HG03460 (cell line): ENCODE data around the gene RBM43.
A peak's percentile ranks its signal among the peaks of the same experiment; 100 is the strongest.
"Not testable (repeated sequence)": the region's sequence is repeated elsewhere in the genome, so short reads cannot be mapped to it uniquely, and the experiment has no call there.

ENCODE experiments used
- ATAC-seq: cut with Tn5 transposase; IDR thresholded peaks from one replicate; pipeline ENCODE4 v1.9.1; 2021; ENCODE audit not compliant: unreplicated experiment

Gene RBM43

GRCh38 chr2:151269798-151270568 lies 8.3 kb upstream of the RBM43 start:
- no peak for ATAC-seq

DNA sequence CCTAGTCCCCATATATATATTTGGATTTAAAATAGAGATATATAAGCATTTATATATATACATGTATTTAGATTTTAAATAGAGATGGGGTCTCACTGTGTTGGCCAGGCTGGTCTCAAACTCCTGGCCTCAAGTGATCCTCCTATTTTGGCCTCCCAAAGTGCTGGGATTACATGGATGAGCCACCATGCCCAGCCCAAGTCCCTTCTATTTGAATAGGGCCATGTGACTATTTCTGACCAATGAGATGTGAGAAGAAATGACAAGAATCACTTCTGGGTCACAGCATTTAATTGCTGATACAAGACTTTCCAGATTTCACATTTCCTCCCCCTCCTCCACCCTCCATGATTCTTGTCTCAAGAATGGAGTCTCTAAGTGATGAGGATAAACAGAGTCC lies 6.4 kb upstream of the RBM43 start:
- no peak for ATAC-seq

DNA sequence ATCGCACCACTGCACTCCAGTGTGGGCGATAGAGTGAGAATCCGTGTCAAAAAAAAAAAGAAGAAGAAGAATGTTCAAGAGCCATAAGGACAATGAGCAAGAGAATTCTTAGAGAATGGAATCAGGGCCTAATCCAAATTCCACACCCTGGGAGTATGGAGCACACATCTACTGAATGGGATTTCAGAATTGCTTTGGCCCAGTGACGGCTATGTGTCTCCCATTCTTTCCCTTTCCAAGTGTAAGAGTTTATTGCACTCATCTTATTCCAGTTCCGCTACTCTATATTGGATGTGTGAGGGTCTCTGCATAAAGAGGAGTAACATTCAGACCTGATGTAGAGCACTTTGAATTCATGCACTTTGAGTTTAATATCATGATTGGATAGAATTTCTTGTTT lies 5.9 kb upstream of the RBM43 start:
- ATAC-seq = no peak

- ATAC-seq = no peak
Observed at GRCh38 chr2:151265991-151266390, 4.3 kb upstream of the RBM43 start.

DNA sequence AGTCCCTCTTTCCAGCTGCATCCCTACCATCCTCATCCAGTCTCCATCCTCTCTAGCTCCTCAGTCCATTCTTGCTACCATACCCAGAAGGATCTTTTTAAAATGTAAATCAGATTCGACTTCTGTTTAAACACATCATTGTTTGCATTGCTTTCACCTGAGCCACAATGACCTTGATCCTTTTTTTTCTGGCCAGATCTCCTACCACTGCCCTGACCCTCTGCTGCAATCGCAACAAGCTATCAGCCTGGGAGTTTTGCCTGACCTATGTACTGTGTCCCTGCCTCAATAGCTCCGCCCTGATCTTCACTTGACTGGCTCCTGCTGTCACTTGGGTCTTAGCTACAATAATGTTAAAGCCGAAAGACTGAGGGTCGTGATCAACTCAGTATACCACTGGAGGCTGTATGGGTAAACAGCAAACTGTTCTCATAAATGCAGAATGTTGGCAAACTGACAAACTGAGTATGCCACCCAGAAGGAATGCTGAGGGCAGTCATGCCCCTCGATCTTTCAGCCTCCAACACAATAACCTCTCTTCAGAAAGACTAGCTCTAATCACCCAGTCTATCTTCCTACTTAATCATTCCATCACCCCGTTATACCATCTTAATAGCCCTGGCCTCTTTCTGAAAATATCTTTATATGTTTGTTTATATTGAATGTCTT lies 2.6 kb upstream of the RBM43 start:
- no peak for ATAC-seq

GRCh38 chr2:151262629-151263028 lies 966 bp upstream of the RBM43 start:
- ATAC-seq = no peak

DNA sequence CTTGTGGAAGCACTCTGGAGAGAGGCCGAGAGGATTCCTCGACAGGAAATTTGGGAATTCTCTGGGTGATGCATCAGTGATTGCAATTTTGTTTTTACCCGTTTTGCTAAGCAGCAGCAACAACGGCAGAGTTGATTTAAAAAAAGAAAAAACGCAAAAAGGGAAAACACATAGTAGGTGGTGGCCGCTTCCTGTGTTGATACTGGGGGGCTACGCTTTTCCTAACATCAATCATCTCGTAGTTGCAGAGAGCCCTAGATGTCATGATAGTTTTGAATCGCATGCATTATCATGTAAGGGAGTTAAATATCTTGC lies 271 bp upstream of the RBM43 start:
- ATAC-seq = no peak

DNA sequence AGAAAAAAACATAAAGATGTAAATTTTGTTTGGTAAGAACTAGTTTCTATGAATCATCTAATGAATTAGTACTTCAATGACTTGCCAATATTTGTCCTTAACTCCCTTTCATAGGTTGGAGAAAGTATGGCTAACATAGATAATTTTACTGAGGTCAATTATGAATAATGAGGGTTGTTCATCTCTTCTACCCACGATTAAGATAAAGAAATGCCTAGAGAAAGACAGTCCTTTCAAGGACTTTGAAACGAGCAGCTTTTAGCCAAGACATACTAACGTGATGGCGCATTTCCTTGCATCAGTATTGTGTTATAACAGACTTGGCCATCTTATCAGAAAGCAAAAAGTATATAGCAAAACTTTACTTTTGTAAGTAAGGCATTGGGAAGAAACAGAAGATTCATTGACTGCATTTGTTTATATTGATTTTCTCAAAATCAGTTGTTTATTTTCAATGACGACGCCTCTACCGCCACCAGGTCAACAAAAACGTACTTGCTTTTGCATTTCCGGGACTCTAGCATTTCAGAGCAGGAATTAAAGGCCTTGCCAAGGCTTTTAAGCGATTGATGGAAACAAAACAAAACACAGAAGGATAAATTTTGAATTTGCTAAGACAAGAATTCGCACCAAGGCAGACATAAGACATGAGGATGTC lies 961 bp downstream of the RBM43 start:
- ATAC-seq = peak; percentile 16

DNA sequence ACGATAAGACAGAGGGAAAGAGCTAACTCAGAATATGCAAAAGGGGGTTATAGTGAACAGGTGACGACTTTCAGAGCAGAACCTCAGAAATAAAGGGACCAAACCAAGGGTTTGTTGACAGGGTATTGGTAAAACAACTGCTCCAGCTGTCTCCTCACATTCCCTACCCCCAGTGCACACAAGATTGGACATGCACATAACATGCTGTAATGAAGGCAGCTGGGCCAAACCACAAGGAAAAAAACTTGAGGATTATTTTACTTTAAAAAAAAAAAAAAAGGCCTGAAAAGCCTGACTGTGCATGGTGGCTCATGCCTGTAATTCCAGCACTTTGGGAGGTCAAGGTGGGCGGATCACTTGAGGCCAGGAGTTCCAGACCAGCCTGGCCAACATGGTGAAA lies 3.5 kb downstream of the RBM43 start:
- ATAC-seq = no peak

DNA sequence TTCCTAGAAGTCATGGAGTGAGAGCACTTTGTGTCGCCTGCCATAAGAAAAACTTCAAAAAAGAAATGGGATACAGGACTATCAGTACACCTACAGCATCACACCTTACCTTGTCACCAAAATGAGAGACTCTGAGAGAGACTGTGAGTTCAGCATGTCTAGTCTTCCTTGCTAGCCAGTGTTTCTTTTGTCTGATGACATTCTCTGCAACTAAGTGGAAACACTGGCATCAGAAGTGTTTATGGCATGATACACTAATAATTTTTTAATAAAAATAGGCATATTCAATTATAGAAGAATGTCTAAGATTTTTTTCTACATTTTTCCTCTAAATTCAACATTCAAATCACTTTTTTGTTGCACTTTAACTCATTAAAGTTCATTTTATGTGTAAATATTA lies 9.0 kb downstream of the RBM43 start:
- ATAC-seq = no peak

DNA sequence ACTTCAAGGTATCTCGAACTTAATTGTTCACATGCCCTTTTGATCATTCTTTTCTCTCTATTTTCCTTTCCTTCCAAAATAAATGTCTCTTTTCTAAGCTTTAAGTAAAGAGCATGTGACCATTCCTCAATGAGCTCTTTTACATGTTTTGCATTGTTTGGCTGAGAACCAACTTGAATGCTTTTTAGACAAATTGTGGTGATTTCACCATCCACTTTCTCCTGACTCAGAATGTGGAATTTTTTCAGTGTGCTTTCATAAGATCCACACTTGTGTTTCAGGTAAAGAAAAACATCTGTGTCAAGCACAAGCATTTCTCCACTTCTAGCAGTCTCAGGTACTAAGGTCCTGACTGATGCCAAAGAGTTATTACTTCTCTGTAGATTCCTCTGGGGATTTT lies 10.7 kb downstream of the RBM43 start:
- no peak for ATAC-seq

DNA sequence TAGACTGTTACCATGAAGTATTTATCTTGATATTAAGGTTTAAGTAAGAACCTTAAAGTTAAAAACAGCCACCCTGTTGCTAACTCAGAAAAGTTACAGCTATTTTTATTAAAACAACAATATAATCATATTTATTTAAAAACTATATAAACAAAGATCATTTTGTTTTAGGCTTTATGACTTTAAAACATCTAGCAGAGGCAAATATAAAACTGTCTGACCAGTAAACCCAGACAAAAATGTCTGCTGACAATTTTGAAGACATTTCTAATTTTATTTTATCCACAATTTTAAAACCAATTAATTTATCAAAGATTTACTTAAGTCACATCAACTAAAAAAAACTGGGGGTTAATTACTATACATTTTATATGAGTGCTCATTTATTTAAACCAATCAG lies 14.2 kb downstream of the RBM43 start:
- ATAC-seq = no peak

DNA sequence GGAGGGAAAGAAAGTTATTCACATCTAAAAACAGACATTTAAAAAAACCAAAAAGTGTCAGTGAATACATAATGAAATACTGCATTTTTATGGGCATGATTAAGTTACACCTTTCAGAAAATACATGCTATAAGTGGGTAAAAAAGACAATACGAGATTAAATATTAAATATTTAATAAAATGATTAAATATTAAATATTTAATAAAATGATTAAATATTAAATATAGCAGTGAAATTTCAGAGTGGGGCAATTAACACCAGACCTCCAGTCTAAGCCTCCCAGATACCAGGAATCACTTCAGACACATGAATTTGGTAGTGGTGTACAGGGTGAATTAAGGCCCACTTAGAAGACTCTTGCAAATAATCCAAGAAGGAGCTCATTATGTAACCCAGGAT lies 15.5 kb downstream of the RBM43 start:
- ATAC-seq = no peak

DNA sequence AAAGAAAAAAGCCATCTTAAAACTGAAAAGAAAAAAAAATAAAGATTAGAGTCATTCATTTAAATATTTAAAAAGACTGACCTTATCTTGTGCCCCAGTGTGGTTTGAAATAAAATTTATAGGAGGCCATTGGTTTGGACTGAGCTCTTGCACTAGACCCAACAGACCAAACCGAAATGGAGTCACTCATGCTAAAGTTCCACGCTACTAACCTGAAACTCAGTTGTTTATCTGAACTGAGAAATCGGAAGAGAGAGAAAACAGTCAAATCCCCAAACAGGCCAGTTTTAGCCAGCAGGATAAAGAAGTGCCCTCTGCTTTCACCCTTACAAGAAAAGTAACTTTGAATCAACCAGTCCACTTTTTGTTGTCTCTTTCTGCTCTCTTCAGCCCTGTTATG lies 18.2 kb downstream of the RBM43 start:
- ATAC-seq = no peak

- ATAC-seq = no peak
Observed at GRCh38 chr2:151241224-151241623, 20.4 kb downstream of the RBM43 start.

- ATAC-seq = no peak
Observed at GRCh38 chr2:151240433-151240832, 21.2 kb downstream of the RBM43 start.

DNA sequence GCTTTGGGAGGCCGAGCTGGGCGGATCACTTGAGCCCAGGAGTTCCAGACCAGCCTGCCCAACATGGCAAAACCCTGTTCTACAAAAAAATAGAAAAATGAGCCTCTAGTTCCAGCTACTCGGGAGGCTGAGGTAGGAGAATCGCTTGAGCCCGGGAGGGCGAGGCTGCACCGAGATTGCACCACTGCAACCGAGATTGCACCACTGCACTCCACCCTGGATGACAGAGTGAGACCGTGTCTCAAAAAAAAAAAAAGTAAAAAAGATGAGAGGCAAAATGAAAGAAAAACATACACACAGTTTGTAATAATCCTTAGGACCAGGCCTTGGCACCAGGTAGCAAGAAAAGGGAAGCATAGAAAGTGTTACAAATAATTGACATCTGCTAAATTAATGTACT lies 22.0 kb downstream of the RBM43 start:
- ATAC-seq = no peak

DNA sequence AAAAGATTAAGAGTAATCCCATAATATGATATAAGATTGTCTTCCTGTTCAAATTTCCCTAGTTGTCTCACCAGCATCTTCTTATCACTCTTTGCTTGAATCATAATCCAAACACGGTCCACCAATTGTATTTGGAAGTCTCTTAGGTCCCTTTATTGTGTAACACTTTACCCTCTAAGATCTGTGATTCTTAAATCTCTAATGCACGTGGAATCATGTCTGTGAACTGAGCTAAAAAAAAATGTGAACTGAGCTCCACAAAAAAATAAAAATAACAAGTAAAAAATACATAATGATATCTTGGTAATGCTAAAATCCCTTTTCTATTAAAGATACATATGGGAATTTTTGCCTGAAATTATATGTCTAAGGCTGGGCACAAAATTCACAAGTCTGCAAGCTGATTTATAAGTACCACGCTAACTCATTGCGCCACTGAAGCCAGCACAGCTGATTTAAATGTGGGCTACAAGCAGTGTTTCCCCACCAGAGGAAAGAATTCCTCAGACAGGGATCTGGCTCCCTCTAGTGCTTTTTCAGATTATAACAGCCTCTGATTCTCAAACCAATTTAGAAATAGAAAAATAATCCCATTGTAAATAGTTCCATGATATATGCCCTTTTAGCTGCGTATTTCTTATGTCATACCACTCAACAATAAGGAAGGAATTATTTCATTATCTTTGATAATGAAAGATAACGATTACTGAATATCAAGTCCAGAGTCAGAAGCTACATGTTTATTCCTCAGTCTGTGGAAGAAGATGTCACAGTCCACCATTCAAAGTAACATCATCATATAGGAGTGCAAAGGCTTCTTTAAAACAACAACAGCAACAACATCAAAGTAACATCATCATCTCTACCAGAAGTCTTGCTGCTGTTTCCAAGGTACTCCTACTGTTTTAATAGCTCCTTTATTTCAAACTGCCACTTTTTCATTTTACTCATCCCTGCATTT lies 22.9 kb downstream of the RBM43 start:
- ATAC-seq = peak; percentile 88

GRCh38 chr2:151237422-151238025 lies 24.1 kb downstream of the RBM43 start:
- no peak for ATAC-seq

GRCh38 chr2:151233760-151234159 lies 27.9 kb downstream of the RBM43 start:
- not testable (repeated sequence) for ATAC-seq

DNA sequence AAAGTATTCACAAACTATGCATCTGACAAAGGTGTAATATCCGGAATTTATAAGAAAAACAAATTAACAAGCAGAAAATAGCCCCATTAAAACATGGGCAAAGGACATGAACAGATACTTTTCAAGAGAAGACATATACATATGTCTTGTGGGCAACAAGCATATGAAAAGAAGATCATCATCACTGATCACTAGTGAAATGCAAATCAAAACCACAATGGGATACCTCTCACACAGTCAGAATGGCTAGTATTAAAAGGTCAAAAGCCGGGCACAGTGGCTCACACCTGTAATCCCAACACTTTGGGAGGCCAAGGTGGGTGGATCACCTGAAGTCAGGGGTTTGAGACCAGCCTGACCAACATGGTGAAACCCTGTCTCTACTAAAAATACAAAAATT lies 28.4 kb downstream of the RBM43 start:
- ATAC-seq = not testable (repeated sequence)
